ENCODE data around the gene SARDH.

The SARDH gene

GRCh38 chr9:133654736-133655657 lies 83.2 kb downstream of the SARDH start:
- Histone ChIP-seq H3K27me3 (replicated peaks; ENCODE audit: control insufficient read depth, insufficient read depth, low read length, poor library complexity, severe bottlenecking) (peaks cover 20% of the 10 kb centered on the region), H3K9me3 (ENCODE audit: control insufficient read depth, low read length) (no peaks in the 10 kb centered on the region), H3K36me3 (ENCODE audit: control insufficient read depth, insufficient read depth, low read length) (no peaks in the 10 kb centered on the region), H3K27ac (ENCODE audit: insufficient read depth, low read length, poor library complexity, severe bottlenecking) (no peak overlapping the region), H3K4me1 (ENCODE audit: control insufficient read depth, insufficient read depth, low read length, poor library complexity, severe bottlenecking) (peaks cover 15% of the 10 kb centered on the region), H3K4me3 (ENCODE audit: insufficient read depth, low read depth, low read length, poor library complexity, severe bottlenecking) (no peak overlapping the region)
- no peak for DNase-seq

GRCh38 chr9:133653638-133654037 lies 84.5 kb downstream of the SARDH start:
- Histone ChIP-seq H3K9me3 (ENCODE audit: control insufficient read depth, low read length) (no peaks in the 10 kb centered on the region), H3K27me3 (replicated peaks; ENCODE audit: control insufficient read depth, insufficient read depth, low read length, poor library complexity, severe bottlenecking) (peaks cover 13% of the 10 kb centered on the region)
- DNase-seq = no peak

GRCh38 chr9:133650026-133650425 lies 88.1 kb downstream of the SARDH start:
- H3K27ac ChIP-seq (ENCODE audit: insufficient read depth, low read length, poor library complexity, severe bottlenecking) = no peak overlapping the region
- no peak for DNase-seq
- no peaks in the 10 kb centered on the region for H3K9me3 ChIP-seq (ENCODE audit: control insufficient read depth, low read length)
- H3K4me1 ChIP-seq (ENCODE audit: control insufficient read depth, insufficient read depth, low read length, poor library complexity, severe bottlenecking) = no peaks in the 10 kb centered on the region
- no peaks in the 10 kb centered on the region for H3K27me3 ChIP-seq (replicated peaks; ENCODE audit: control insufficient read depth, insufficient read depth, low read length, poor library complexity, severe bottlenecking)
- no peaks in the 10 kb centered on the region for H3K36me3 ChIP-seq (ENCODE audit: control insufficient read depth, insufficient read depth, low read length)
- no peak overlapping the region for H3K4me3 ChIP-seq (ENCODE audit: insufficient read depth, low read depth, low read length, poor library complexity, severe bottlenecking)

More at GRCh38 chr9:133653638-133654037, 84.5 kb downstream of the SARDH start:
- Histone ChIP-seq H3K27ac (ENCODE audit: insufficient read depth, low read length, poor library complexity, severe bottlenecking) (no peak overlapping the region), H3K4me3 (ENCODE audit: insufficient read depth, low read depth, low read length, poor library complexity, severe bottlenecking) (no peak overlapping the region), H3K4me1 (ENCODE audit: control insufficient read depth, insufficient read depth, low read length, poor library complexity, severe bottlenecking) (peaks cover 7% of the 10 kb centered on the region), H3K36me3 (ENCODE audit: control insufficient read depth, insufficient read depth, low read length) (no peaks in the 10 kb centered on the region)

GRCh38 chr9:133649194-133649593 lies 89.0 kb downstream of the SARDH start:
- Histone ChIP-seq H3K4me1 (ENCODE audit: control insufficient read depth, insufficient read depth, low read length, poor library complexity, severe bottlenecking) (no peaks in the 10 kb centered on the region), H3K4me3 (ENCODE audit: insufficient read depth, low read depth, low read length, poor library complexity, severe bottlenecking) (no peak overlapping the region), H3K27me3 (replicated peaks; ENCODE audit: control insufficient read depth, insufficient read depth, low read length, poor library complexity, severe bottlenecking) (no peaks in the 10 kb centered on the region), H3K9me3 (ENCODE audit: control insufficient read depth, low read length) (no peaks in the 10 kb centered on the region), H3K27ac (ENCODE audit: insufficient read depth, low read length, poor library complexity, severe bottlenecking) (no peak overlapping the region), H3K36me3 (ENCODE audit: control insufficient read depth, insufficient read depth, low read length) (no peaks in the 10 kb centered on the region)
- DNase-seq = no peak

- no peak overlapping the region for H3K27ac ChIP-seq (ENCODE audit: insufficient read depth, low read length, poor library complexity, severe bottlenecking)
These were observed 90.2 kb downstream of the SARDH start for GRCh38 chr9:133647765-133648469.

GRCh38 chr9:133647148-133647547 lies 91.0 kb downstream of the SARDH start:
- Histone ChIP-seq H3K4me3 (ENCODE audit: insufficient read depth, low read depth, low read length, poor library complexity, severe bottlenecking) (no peak overlapping the region), H3K9me3 (ENCODE audit: control insufficient read depth, low read length) (no peaks in the 10 kb centered on the region), H3K27me3 (replicated peaks; ENCODE audit: control insufficient read depth, insufficient read depth, low read length, poor library complexity, severe bottlenecking) (no peaks in the 10 kb centered on the region), H3K36me3 (ENCODE audit: control insufficient read depth, insufficient read depth, low read length) (no peaks in the 10 kb centered on the region), H3K4me1 (ENCODE audit: control insufficient read depth, insufficient read depth, low read length, poor library complexity, severe bottlenecking) (no peaks in the 10 kb centered on the region), H3K27ac (ENCODE audit: insufficient read depth, low read length, poor library complexity, severe bottlenecking) (no peak overlapping the region)
- no peak for DNase-seq

More at GRCh38 chr9:133647765-133648469, 90.2 kb downstream of the SARDH start:
- no peaks in the 10 kb centered on the region for H3K36me3 ChIP-seq (ENCODE audit: control insufficient read depth, insufficient read depth, low read length)
- DNase-seq = no peak
- no peak overlapping the region for H3K4me3 ChIP-seq (ENCODE audit: insufficient read depth, low read depth, low read length, poor library complexity, severe bottlenecking)
- no peaks in the 10 kb centered on the region for H3K4me1 ChIP-seq (ENCODE audit: control insufficient read depth, insufficient read depth, low read length, poor library complexity, severe bottlenecking)
- no peaks in the 10 kb centered on the region for H3K9me3 ChIP-seq (ENCODE audit: control insufficient read depth, low read length)
- H3K27me3 ChIP-seq (replicated peaks; ENCODE audit: control insufficient read depth, insufficient read depth, low read length, poor library complexity, severe bottlenecking) = no peaks in the 10 kb centered on the region

- Histone ChIP-seq H3K36me3 (ENCODE audit: control insufficient read depth, insufficient read depth, low read length) (no peaks in the 10 kb centered on the region), H3K27me3 (replicated peaks; ENCODE audit: control insufficient read depth, insufficient read depth, low read length, poor library complexity, severe bottlenecking) (no peaks in the 10 kb centered on the region), H3K9me3 (ENCODE audit: control insufficient read depth, low read length) (no peaks in the 10 kb centered on the region), H3K4me1 (ENCODE audit: control insufficient read depth, insufficient read depth, low read length, poor library complexity, severe bottlenecking) (no peaks in the 10 kb centered on the region), H3K4me3 (ENCODE audit: insufficient read depth, low read depth, low read length, poor library complexity, severe bottlenecking) (no peak overlapping the region), H3K27ac (ENCODE audit: insufficient read depth, low read length, poor library complexity, severe bottlenecking) (no peak overlapping the region)
- no peak for DNase-seq
These were observed 93.0 kb downstream of the SARDH start for GRCh38 chr9:133645021-133645765.

- H3K27me3 ChIP-seq (replicated peaks; ENCODE audit: control insufficient read depth, insufficient read depth, low read length, poor library complexity, severe bottlenecking) = no peaks in the 10 kb centered on the region
- no peaks in the 10 kb centered on the region for H3K4me1 ChIP-seq (ENCODE audit: control insufficient read depth, insufficient read depth, low read length, poor library complexity, severe bottlenecking)
- H3K36me3 ChIP-seq (ENCODE audit: control insufficient read depth, insufficient read depth, low read length) = no peaks in the 10 kb centered on the region
- no peak overlapping the region for H3K4me3 ChIP-seq (ENCODE audit: insufficient read depth, low read depth, low read length, poor library complexity, severe bottlenecking)
- no peak for DNase-seq
- no peaks in the 10 kb centered on the region for H3K9me3 ChIP-seq (ENCODE audit: control insufficient read depth, low read length)
- no peak overlapping the region for H3K27ac ChIP-seq (ENCODE audit: insufficient read depth, low read length, poor library complexity, severe bottlenecking)
These were observed 94.0 kb downstream of the SARDH start for GRCh38 chr9:133643978-133644760.

GRCh38 chr9:133643362-133643755 lies 94.8 kb downstream of the SARDH start:
- H3K27ac ChIP-seq (ENCODE audit: insufficient read depth, low read length, poor library complexity, severe bottlenecking) = no peak overlapping the region
- no peaks in the 10 kb centered on the region for H3K27me3 ChIP-seq (replicated peaks; ENCODE audit: control insufficient read depth, insufficient read depth, low read length, poor library complexity, severe bottlenecking)
- no peaks in the 10 kb centered on the region for H3K9me3 ChIP-seq (ENCODE audit: control insufficient read depth, low read length)
- no peak overlapping the region for H3K4me3 ChIP-seq (ENCODE audit: insufficient read depth, low read depth, low read length, poor library complexity, severe bottlenecking)
- H3K36me3 ChIP-seq (ENCODE audit: control insufficient read depth, insufficient read depth, low read length) = no peaks in the 10 kb centered on the region
- DNase-seq = no peak
- H3K4me1 ChIP-seq (ENCODE audit: control insufficient read depth, insufficient read depth, low read length, poor library complexity, severe bottlenecking) = no peaks in the 10 kb centered on the region

All from effector memory CD4-positive, alpha-beta T cell (primary cell).